GM19324 (cell line): ENCODE measurements around the gene LCE6A.

Experiments used
- ATAC-seq: cut with Tn5 transposase; IDR thresholded peaks from one replicate; pipeline ENCODE4 v1.9.1; 2021; ENCODE audit warnings: mild to moderate bottlenecking, moderate library complexity; ENCODE audit not compliant: unreplicated experiment, low FRiP score

The LCE6A gene

DNA sequence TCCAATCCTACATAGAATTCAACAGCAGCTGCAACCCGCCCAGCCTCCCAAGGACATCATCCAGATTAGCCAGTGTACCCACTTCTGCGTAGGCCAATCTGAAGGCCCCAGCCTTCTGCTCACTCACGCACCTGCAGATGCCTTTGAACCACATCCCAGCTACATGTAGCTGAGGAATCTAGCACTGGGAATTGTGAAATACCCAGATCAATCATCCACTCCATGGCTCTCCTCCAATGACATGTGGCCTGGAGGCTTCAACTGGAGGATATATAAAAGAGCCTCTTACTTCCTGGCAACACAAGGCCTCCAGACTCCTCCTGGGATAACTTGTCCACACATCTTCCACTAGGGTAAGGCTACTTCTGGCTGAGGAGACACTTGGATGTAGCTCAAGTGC, at the start of gene LCE6A:
TSS of gene LCE6A (plus strand) at position 301 of the 400 bp plus-strand sequence. CDS start 665 bp downstream, outside the sequence.
- no peak for ATAC-seq

DNA sequence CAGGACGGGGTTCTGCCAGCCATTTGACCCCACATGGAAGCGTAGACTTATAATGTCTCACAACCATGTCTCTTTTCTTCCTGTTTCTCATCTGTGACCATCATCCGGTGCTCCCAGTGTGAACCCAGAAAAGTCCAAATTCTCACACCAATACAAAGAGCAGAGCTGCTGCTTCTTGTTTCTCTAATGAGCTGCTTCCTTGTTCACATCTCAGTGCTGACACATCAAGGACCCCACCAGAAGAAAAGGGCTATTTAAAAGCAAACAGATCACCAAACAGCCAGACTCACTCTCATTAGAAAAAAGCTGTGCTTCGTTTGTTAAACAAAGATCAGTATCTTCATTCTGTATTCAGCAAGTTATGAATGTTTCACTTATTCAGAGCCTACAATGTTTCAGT, 47.0 kb upstream of the LCE6A start:
- ATAC-seq, result no peak

- ATAC-seq, result no peak
Observed at GRCh38 chr1:152796421-152796820, 46.2 kb upstream of the LCE6A start, which contains the start of gene LCE1D. LCE1D (plus strand) TSS chr1:152796721; CDS start chr1:152797795, 1,074 bp downstream.

GRCh38 chr1:152801333-152801732, 41.3 kb upstream of the LCE6A start:
- ATAC-seq, result no peak

- no peak for ATAC-seq
Observed at GRCh38 chr1:152806576-152806975, 36.1 kb upstream of the LCE6A start, which contains the start of gene LCE1C. LCE1C (minus strand) TSS chr1:152806651; CDS start chr1:152805478, 1,173 bp downstream.

- no peak for ATAC-seq
Observed at GRCh38 chr1:152811050-152811449, 31.6 kb upstream of the LCE6A start.

GRCh38 chr1:152811671-152812070, 31.0 kb upstream of the LCE6A start, which contains the start of gene LCE1B:
LCE1B (plus strand) TSS chr1:152811971; CDS start chr1:152812447, 476 bp downstream.
- ATAC-seq, result no peak

DNA sequence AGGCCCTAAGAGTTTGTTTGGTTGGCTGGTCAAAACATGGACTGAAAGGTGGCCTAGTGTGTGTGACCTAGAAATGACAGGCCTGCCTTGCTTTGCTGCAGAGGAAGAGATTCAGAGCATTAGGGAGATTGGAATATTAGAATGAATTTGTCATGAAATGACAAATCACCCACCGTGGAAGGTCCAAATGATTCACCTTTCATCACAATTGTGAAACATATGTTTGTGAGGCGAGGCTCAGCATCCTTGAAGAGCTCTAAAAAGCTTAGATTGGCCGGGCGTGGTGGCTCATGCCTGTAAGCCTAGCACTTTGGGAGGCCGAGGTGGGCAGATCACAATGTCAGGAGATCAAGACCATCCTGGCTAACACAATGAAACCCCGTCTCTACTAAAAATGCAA, 25.3 kb upstream of the LCE6A start:
- ATAC-seq, result no peak

GRCh38 chr1:152823294-152823693, 19.4 kb upstream of the LCE6A start:
- no peak for ATAC-seq

DNA sequence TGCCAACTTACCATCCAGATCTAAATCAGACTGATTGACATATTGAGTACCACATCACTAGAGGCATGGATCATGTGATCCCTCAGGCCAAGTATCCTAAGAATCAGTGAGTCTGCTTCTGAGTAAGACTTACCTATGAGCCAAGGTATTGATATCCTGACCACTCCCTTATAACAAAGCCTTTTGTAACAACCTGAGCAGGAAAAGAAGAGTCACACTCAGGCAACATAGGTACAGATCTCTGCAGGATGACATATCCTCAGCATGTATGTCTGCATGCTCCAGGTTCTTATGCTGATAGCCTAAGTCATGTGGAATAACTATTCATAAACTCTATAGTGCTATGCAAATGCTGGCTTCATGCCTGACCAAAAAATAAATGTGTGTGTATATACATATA, 17.7 kb upstream of the LCE6A start:
- no peak for ATAC-seq

GRCh38 chr1:152827173-152827572, 15.5 kb upstream of the LCE6A start, which contains the start of gene LCE1A:
LCE1A (plus strand) TSS chr1:152827473; CDS start chr1:152827473, 0 bp downstream.
- ATAC-seq, result no peak

- no peak for ATAC-seq
Observed at GRCh38 chr1:152836870-152837269, 5.8 kb upstream of the LCE6A start.

- no peak for ATAC-seq
Observed at GRCh38 chr1:152855661-152856060, 13.0 kb downstream of the LCE6A start.

- ATAC-seq, result no peak
Observed at GRCh38 chr1:152858062-152858461, 15.4 kb downstream of the LCE6A start.

DNA sequence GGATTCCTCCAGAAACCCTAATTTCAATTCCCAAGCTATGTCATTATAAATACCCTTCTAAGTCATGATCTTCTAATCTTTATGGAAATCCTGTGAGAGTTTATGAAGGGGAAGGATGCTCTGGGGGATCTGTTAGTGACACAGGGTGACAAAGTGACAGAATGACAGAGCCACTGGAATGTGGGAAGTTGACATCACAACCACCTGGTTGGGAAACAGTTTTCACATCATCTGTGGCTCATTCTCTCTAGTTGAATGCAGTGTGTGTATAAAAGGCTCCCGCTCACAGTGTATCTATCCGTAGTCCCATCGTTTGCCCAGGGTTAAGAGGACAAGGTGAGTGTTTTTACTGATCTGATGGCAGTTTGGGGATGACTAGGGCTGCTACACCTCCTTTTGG, 17.0 kb downstream of the LCE6A start, which contains the start of gene LCE7A:
TSS of gene LCE7A (plus strand) at position 301 of the 400 bp plus-strand sequence. CDS start 702 bp downstream, outside the sequence.
- no peak for ATAC-seq

DNA sequence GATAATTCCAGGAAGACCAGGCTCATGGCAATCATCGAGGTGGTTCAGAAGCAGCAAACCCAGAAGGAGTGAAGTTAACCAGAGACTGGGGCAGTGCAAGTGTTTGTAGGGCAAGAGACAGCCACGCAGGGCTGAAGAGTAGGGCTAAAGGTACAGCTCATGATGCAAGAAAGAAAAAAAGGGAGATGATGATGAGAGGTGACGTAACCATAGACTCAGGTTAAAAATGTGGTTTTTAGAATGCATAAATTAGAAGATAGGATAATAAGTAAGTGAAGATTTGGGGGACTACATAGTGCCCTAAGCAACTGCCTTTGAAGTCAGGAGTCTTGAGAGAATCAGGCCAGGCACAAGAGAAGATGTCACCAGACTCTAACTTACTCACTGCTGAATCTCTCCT, 17.5 kb downstream of the LCE6A start:
- ATAC-seq, result no peak

DNA sequence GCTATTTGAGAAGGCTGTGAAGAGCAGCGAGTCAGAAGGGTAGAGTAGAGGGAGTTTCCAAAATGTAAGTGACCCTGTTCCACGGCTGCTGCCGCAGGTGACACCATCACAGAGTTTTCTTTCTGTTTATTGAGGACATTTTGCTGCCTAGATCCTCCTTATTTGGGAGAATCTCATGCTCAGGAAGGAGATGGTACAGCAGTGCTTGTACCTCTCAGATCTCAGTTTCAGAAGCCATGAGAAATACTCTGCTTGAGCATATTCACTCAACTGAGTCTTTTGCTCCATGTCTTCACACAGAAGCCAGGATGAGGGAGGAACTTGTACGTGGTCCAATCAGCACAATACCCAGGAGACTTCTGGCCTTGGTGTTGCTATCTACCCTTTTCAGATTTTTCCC, 18.7 kb downstream of the LCE6A start:
- ATAC-seq, result no peak

GRCh38 chr1:152864443-152864842, 21.8 kb downstream of the LCE6A start:
- no peak for ATAC-seq

DNA sequence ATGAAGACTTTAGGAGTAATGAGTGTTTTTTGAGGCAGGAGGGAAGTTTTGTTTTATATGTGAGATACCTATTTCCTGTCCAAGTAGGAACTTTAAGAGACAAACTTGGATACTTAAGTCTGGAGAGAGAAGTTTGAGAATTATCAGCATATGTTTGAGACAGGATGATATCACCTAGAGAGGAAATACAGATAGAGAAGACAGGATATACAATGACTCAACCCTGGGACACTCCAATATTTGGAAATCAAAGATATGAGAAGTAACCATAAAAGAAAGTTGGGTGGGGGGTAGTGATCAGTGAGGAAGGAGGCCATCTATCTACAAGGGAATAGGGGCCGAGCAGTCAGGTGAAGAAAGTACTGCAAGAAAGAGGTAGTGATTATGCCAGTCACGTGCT, 23.7 kb downstream of the LCE6A start:
- no peak for ATAC-seq

- peak; percentile 67 for ATAC-seq
Observed at GRCh38 chr1:152869808-152870419, 27.3 kb downstream of the LCE6A start.

GRCh38 chr1:152870831-152871730, 28.4 kb downstream of the LCE6A start:
- ATAC-seq, result no peak
